GM13976 (cell line): ENCODE results near the gene KLF16.

Experiments
- DNase-seq: peaks from one replicate; pipeline ENCODE4 v3.0.0; 2012; ENCODE audit warnings: low spot score
- in situ Hi-C: fragments of 300-500 bp; cut with MboI; formaldehyde crosslinking; loops from one replicate; pipeline ENCODE4 v1.12.0; 2022; ENCODE audit warnings: low sequenced_read_pairs, mixed read lengths, inconsistent platforms; ENCODE audit not compliant: unreplicated experiment
- TF ChIP-seq, protein P1 (sequence below): IDR thresholded peaks from 2 replicates; pipeline ENCODE4 v1.5.1; 2012; ENCODE audit warnings: borderline replicate concordance, mild to moderate bottlenecking; ENCODE audit not compliant: insufficient read depth; ENCODE audit errors: extremely low read depth, missing control alignments, control extremely low read depth

The KLF16 gene

GRCh38 chr19:1873524-1874473 lies 10.4 kb upstream of the KLF16 start:
- DNase-seq = no peak
- in situ Hi-C loops = no loop called here
- TF ChIP-seq, protein P1, sequence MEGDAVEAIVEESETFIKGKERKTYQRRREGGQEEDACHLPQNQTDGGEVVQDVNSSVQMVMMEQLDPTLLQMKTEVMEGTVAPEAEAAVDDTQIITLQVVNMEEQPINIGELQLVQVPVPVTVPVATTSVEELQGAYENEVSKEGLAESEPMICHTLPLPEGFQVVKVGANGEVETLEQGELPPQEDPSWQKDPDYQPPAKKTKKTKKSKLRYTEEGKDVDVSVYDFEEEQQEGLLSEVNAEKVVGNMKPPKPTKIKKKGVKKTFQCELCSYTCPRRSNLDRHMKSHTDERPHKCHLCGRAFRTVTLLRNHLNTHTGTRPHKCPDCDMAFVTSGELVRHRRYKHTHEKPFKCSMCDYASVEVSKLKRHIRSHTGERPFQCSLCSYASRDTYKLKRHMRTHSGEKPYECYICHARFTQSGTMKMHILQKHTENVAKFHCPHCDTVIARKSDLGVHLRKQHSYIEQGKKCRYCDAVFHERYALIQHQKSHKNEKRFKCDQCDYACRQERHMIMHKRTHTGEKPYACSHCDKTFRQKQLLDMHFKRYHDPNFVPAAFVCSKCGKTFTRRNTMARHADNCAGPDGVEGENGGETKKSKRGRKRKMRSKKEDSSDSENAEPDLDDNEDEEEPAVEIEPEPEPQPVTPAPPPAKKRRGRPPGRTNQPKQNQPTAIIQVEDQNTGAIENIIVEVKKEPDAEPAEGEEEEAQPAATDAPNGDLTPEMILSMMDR = no peak

DNA sequence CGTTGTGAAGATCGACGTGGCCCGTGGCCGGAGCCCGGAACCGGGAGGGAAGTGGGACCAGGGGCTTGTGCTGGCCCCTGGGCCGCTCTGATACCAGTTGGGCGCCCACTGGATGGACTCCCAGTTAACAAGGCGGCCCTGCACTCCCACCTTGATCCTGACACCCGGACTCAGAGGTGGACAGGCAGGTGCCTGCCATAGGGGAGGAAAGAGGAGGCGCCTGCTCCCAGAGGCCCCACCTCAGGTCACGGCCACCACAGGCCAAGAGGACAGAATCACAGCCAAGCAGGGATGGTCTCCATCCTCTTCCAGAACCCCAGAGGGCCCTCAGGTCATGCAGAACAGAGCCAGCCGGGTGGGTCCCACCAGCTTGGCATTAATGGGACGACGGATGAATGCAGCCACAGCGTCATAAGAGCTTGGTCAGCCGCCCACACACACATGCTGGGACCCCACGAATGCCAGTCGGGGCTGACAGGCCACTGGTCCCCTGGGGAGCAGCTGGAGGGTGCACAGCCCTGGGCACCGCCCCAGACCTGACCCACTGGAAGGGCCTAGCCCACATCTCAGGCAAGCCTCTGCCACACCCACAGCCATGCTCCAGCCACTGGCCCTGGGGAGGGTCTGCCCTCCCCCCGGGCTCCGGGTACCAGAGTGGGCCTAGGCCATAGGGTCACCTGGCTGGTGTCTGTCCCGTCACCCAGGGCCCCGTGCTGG lies 9.6 kb upstream of the KLF16 start:
- TF ChIP-seq, protein P1 = no peak
- in situ Hi-C loops = no loop called here
- DNase-seq = no peak

DNA sequence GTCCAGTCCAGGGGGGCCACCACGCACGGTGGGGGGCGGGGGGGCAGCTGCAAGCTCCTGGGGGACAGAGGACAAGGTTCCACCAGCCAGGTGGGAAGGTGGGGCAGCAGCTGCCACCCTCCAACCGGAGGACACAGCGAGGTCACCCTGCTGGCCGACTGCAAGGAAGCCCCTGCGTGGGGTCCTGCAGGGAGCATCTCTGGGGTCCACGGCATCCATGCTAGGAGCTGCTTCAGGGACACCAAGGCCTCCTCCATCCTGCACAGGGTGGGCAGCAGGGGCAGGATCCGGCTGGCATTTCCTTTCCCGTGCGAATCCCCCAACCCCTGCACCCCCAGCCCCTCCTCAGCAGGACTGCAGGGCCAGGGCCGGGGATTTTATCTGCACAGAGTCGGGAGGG lies 8.3 kb upstream of the KLF16 start:
- DNase-seq = no peak
- in situ Hi-C loops = no loop called here
- TF ChIP-seq, protein P1 = no peak

GRCh38 chr19:1871140-1871597 lies 7.8 kb upstream of the KLF16 start:
- TF ChIP-seq, protein P1 = no peak
- in situ Hi-C loops = no loop called here
- DNase-seq = no peak

GRCh38 chr19:1868971-1869370 lies 5.6 kb upstream of the KLF16 start:
- no peak for DNase-seq
- in situ Hi-C loops = no loop called here
- TF ChIP-seq, protein P1 = no peak

DNA sequence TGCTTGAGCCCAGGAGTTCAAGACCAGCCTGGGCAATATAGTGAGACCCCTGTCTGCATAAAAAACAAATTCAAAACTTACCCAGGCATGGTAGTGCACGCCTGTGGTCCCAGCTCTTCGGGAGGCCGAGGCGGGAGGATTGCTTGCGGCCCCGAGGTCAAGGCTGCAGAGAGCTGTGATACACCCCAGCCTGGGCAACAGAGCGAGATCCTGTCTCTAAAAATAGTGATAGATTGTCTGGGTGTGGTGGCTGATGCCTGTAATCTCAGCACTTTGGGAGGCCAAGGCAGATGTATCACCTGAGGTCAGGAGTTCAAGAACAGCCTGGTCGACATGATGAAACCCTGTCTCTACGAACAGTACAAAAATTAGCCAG lies 4.0 kb upstream of the KLF16 start:
- in situ Hi-C loops = no loop called here
- no peak for DNase-seq
- TF ChIP-seq, protein P1 = no peak
